ENCODE measurements around the gene CCDC170.
A peak's percentile ranks its signal among the peaks of the same experiment; 100 is the strongest.
"Not testable (repeated sequence)": the region's sequence is repeated elsewhere in the genome, so short reads cannot be mapped to it uniquely, and the experiment has no call there.

Gene CCDC170, protein sequence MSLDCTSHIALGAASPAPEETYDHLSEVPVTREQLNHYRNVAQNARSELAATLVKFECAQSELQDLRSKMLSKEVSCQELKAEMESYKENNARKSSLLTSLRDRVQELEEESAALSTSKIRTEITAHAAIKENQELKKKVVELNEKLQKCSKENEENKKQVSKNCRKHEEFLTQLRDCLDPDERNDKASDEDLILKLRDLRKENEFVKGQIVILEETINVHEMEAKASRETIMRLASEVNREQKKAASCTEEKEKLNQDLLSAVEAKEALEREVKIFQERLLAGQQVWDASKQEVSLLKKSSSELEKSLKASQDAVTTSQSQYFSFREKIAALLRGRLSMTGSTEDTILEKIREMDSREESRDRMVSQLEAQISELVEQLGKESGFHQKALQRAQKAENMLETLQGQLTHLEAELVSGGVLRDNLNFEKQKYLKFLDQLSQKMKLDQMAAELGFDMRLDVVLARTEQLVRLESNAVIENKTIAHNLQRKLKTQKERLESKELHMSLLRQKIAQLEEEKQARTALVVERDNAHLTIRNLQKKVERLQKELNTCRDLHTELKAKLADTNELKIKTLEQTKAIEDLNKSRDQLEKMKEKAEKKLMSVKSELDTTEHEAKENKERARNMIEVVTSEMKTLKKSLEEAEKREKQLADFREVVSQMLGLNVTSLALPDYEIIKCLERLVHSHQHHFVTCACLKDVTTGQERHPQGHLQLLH

DNA sequence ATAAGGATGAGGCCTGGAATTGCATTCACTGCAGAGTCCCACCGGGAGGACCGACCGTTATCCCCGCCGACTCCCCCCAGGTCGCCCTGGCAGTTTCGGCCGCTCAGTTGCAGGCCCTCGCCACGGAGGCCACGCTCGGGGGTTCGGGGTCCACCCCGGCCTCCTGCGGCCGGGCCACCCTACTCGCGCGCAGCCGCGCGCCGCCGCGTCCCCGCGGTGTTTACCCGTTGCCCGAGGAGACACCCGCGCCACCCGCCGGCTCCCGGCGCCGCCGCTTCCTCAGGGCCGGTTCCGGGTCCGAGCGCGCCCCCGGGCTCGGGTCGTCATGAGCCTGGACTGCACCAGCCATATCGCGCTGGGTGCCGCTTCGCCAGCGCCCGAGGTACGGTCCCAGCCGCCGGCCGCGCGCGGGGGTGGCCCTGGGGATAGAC is at the start of gene CCDC170:
CCDC170 (plus strand) TSS at position 214 of the 431 bp plus-strand sequence; CDS start at position 326, 112 bp downstream.
- no peaks in the 10 kb centered on the region for H3K36me3 ChIP-seq (ENCODE audit: insufficient read depth, low read length)
- peaks cover 3% of the 10 kb centered on the region; the same call in 1 of the 2 replicates for H3K4me1 ChIP-seq (ENCODE audit: insufficient read depth, low read length)
- no peaks in the 10 kb centered on the region for H3K9me3 ChIP-seq (ENCODE audit: control insufficient read depth, insufficient read depth, low read length)
- peak within 1 kb of the TSS; percentile 76 for H3K9ac ChIP-seq (ENCODE audit: low read depth, low read length)

GRCh38 chr6:151445482-151445881 is 48.3 kb upstream of the CCDC170 start:
- H3K9ac ChIP-seq (ENCODE audit: low read depth, low read length) = no peak overlapping the region

DNA sequence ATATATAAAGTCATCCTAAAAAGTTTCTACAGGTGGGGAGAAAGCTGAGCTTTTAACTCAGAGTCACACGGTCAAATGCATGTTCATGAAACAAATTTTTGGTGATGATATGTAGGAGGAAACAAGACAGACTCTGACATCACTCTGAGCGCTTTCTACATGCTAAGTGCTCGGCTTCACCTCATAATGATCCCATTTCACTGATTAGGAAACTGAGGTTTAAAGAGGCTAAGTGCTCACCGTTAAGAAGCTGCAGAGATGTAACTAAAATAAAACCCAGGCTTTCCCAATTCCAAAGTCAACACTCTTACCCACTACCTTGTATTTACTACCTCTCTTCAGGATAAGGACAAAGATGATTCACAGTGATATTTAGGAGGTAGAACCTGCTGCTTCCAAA is 46.6 kb upstream of the CCDC170 start:
- Histone ChIP-seq H3K4me1 (ENCODE audit: insufficient read depth, low read length) (no peaks in the 10 kb centered on the region), H3K9me3 (ENCODE audit: control insufficient read depth, insufficient read depth, low read length) (no peaks in the 10 kb centered on the region), H3K36me3 (ENCODE audit: insufficient read depth, low read length) (peaks cover 3% of the 10 kb centered on the region; the same call in 1 of the 2 replicates), H3K9ac (ENCODE audit: low read depth, low read length) (no peak overlapping the region)

More at GRCh38 chr6:151445482-151445881, 48.3 kb upstream of the CCDC170 start:
- Histone ChIP-seq H3K36me3 (ENCODE audit: insufficient read depth, low read length) (peaks cover 3% of the 10 kb centered on the region; the same call in 1 of the 2 replicates), H3K4me1 (ENCODE audit: insufficient read depth, low read length) (no peaks in the 10 kb centered on the region), H3K9me3 (ENCODE audit: control insufficient read depth, insufficient read depth, low read length) (no peaks in the 10 kb centered on the region)

DNA sequence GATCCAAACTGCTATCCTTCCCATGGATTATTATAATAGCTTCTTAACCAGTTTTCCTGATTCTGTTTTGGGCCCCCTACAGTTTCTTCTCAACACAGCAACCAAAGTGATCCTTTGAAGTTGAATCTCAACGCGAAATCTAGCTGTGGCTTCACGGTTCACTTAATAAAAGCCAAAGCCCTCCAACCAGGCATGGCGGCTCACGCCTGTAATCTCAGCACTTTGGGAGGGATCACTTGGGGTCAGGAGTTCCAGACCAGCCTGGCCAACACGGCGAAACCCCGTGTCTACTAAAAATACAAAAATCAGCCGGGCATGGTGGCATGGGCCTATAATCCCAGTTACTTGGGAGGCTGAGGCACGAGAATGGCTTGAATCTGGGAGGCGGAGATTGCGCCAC is 45.2 kb upstream of the CCDC170 start:
- Histone ChIP-seq H3K4me1 (ENCODE audit: insufficient read depth, low read length) (no peaks in the 10 kb centered on the region), H3K9ac (ENCODE audit: low read depth, low read length) (no peak overlapping the region)

GRCh38 chr6:151450928-151451327 is 42.9 kb upstream of the CCDC170 start:
- not testable (repeated sequence) for H3K9me3 ChIP-seq (ENCODE audit: control insufficient read depth, insufficient read depth, low read length); H3K4me1 ChIP-seq (ENCODE audit: insufficient read depth, low read length); H3K36me3 ChIP-seq (ENCODE audit: insufficient read depth, low read length)
- peak overlapping the region; percentile 93 for H3K9ac ChIP-seq (ENCODE audit: low read depth, low read length)

More for the DNA sequence above, 45.2 kb upstream of the CCDC170 start:
- no peaks in the 10 kb centered on the region for H3K9me3 ChIP-seq (ENCODE audit: control insufficient read depth, insufficient read depth, low read length)
- peaks cover 3% of the 10 kb centered on the region; the same call in 1 of the 2 replicates for H3K36me3 ChIP-seq (ENCODE audit: insufficient read depth, low read length)

DNA sequence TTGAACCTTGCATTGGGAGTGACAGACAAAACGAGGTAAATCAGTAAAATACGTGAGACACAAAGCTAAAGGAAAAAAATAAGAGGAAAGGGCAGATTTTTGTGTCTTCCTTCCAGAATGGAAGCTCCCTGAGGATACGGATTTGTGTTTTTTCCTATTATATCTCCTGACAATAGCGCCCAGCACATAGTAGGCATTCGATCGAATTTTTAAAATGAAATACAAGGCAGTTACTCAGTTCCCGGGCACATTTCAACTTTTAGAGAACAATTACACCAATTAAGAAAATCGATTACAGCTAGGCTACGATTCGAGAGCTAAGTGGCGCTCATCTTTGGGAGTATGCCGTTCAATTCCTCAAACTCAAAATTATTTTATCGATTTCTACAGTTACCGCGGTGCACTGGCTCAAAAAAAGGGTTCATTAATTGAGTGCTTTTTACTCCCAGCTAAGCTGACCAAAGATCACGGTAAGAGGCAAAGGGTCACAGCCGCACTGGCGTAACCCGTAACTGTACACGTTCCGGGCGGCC is 42.3 kb upstream of the CCDC170 start:
- H3K9ac ChIP-seq (ENCODE audit: low read depth, low read length) = peak overlapping the region; percentile 93
- H3K9me3 ChIP-seq (ENCODE audit: control insufficient read depth, insufficient read depth, low read length) = no peaks in the 10 kb centered on the region
- H3K4me1 ChIP-seq (ENCODE audit: insufficient read depth, low read length) = peaks cover 4% of the 10 kb centered on the region
- peaks cover 3% of the 10 kb centered on the region; the same call in 1 of the 2 replicates for H3K36me3 ChIP-seq (ENCODE audit: insufficient read depth, low read length)

DNA sequence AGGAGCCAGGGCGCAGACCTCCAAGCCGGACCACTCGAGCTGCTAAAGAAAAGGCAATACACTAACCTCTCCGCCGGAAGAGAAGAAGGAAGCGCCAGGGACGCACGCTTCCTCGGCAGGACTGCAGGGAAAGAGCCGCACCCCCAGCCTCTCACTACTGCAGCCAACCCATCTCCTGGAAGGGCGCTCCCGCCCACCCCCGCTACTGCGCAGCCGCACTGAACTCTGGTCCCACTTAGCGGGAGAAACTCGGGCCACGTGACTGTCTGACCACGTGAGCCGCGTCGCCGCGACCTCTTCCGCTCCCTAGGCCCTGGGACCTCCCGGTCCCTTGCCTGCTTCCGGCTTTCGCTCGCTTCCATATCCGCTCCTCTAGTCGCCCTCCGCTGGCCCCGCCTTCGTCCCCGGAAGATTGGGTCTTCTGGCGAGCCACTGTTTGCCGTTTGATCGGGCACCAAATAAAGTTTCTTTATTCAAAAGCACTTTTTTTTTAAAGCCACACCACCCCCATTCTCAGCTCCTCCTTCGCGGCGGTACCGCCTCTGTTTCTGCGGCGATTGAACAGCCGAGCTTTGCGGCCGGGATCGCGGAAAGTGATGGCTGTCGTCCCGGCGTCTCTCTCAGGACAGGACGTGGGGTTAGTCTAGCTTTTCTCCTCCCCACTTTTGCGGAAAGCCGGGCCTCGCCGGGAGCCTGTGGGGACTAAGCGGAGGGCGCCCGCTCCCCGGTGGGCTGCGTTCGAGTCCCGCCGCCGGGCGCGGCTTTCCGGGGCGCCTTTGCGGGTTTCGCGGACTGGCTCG is 41.7 kb upstream of the CCDC170 start, which contains the start of gene RMND1:
RMND1 (minus strand) TSS at position 177 of the 800 bp plus-strand sequence. CDS start 6,315 bp downstream, outside the sequence.
- Histone ChIP-seq H3K9me3 (ENCODE audit: control insufficient read depth, insufficient read depth, low read length) (no peaks in the 10 kb centered on the region), H3K9ac (ENCODE audit: low read depth, low read length) (peak within 1 kb of the TSS; percentile 93), H3K36me3 (ENCODE audit: insufficient read depth, low read length) (peaks cover 8% of the 10 kb centered on the region), H3K4me1 (ENCODE audit: insufficient read depth, low read length) (peaks cover 10% of the 10 kb centered on the region)

DNA sequence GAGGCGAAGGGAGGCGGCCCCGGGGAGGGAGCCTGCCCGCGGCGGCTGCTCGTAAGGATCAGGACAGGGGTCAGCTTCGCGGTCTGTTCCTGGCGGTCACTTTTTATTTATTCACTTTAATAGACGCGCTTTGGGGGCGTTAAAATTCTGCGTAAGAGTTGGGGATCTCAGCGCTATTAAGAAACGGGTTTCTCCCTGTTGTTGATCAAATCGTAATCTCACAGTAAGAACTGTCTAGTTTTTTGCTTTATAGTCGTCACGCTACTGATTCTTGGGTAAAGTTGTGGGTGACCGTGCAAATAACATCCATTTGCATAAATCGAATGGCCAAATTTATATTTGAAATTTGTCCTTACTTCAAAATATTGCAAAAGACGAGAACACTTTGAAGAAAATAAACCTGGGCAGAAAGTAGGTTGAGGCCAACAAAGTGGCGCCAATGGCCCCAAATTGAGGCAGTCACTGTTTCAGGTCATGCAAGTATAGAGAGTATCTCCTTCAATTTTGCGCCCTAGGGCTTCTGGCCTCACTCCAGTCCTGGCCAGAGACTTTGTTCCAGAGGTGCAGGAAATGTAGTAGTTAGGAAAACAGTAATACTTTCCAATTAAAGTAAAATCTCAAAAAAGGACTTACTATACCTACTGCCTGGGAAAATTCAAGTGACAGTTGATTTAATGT is 40.9 kb upstream of the CCDC170 start:
- Histone ChIP-seq H3K9me3 (ENCODE audit: control insufficient read depth, insufficient read depth, low read length) (no peaks in the 10 kb centered on the region), H3K4me1 (ENCODE audit: insufficient read depth, low read length) (peaks cover 10% of the 10 kb centered on the region), H3K36me3 (ENCODE audit: insufficient read depth, low read length) (peaks cover 12% of the 10 kb centered on the region)

GRCh38 chr6:151455751-151456398 is 37.9 kb upstream of the CCDC170 start:
- Histone ChIP-seq H3K9ac (ENCODE audit: low read depth, low read length) (peak overlapping the region; percentile 11; the same call in 1 of the 2 replicates), H3K36me3 (ENCODE audit: insufficient read depth, low read length) (peaks cover 19% of the 10 kb centered on the region)
- H3K9me3 ChIP-seq (ENCODE audit: control insufficient read depth, insufficient read depth, low read length); H3K4me1 ChIP-seq (ENCODE audit: insufficient read depth, low read length): not testable (repeated sequence)

More for the DNA sequence above, 40.9 kb upstream of the CCDC170 start:
- H3K9ac ChIP-seq (ENCODE audit: low read depth, low read length) = peak overlapping the region; percentile 85

DNA sequence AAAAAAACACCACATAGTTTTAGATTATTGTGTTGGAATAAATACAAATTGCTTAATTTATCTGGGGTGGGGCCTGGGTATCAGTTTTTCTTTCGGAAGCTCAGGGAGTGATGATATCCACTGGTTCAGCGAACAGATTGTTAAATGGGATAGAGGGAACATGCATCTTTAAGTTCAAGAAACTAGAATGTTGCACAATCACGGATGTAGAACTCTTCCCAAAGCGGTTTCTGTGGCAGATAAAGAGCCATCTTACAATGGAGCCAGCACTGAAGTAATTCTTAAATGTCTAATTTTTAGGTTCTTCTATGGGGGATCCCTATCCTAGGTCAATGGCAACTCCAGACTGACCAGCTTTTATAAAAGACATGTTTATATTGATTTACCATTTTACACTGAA is 32.1 kb upstream of the CCDC170 start:
- H3K36me3 ChIP-seq (ENCODE audit: insufficient read depth, low read length) = peaks cover 23% of the 10 kb centered on the region
- H3K9me3 ChIP-seq (ENCODE audit: control insufficient read depth, insufficient read depth, low read length) = no peaks in the 10 kb centered on the region
- H3K9ac ChIP-seq (ENCODE audit: low read depth, low read length) = no peak overlapping the region
- peaks cover 4% of the 10 kb centered on the region for H3K4me1 ChIP-seq (ENCODE audit: insufficient read depth, low read length)

DNA sequence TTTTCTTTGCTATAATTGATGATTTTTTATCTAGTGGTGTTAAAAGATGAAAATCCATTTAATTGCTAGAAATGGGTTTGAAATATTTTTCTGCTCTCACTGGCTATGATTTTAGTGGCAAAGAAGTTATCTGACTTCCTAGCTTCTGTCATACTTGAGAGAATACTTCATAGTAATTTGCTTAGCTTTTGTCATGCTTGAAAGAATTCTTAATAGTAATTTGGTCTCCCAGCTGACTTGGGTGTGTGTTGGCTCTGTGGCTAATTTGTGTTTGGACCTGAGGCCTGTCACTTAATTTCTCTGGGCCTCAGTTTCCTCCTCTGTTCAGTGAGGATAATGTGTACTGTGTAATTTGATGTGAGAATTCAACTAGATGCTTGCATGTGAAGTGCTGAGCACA is 29.1 kb upstream of the CCDC170 start:
- no peaks in the 10 kb centered on the region for H3K9me3 ChIP-seq (ENCODE audit: control insufficient read depth, insufficient read depth, low read length)
- peaks cover 13% of the 10 kb centered on the region for H3K36me3 ChIP-seq (ENCODE audit: insufficient read depth, low read length)
- no peaks in the 10 kb centered on the region for H3K4me1 ChIP-seq (ENCODE audit: insufficient read depth, low read length)

GRCh38 chr6:151475653-151476523 is 17.9 kb upstream of the CCDC170 start:
- Histone ChIP-seq H3K36me3 (ENCODE audit: insufficient read depth, low read length) (no peaks in the 10 kb centered on the region), H3K9ac (ENCODE audit: low read depth, low read length) (peak overlapping the region; percentile 31; the same call in 1 of the 2 replicates), H3K9me3 (ENCODE audit: control insufficient read depth, insufficient read depth, low read length) (no peaks in the 10 kb centered on the region), H3K4me1 (ENCODE audit: insufficient read depth, low read length) (0 out of 2 replicates have a peak, but pooled peaks cover 3% of the 10 kb centered on the region)

More for the DNA sequence above, 29.1 kb upstream of the CCDC170 start:
- no peak overlapping the region for H3K9ac ChIP-seq (ENCODE audit: low read depth, low read length)
